H1 (cell line): ENCODE results near the gene ARHGEF10L. TPM values are rescaled to one million over a fixed set of nuclear protein-coding genes. Genes with fewer than 3 reads are reported as not detected.

ENCODE experiments used
- CTCF ChIA-PET: fragments of 300-600 bp; sonication (Branson Sonifier 250); formaldehyde crosslinking; loops from one replicate; lab custom pipeline; 2021; ENCODE audit not compliant: partially characterized antibody; lab: Charles Lee
- POLR2A ChIA-PET: fragments of 300-600 bp; sonication (Branson Sonifier 250); formaldehyde crosslinking; loops from one replicate; lab custom pipeline; 2021; ENCODE audit warnings: inconsistent platforms; ENCODE audit not compliant: partially characterized antibody; lab: Charles Lee
- DNase-seq, 2 experiments: peaks; one replicate each; pipeline versions ENCODE4 v3.0.0 to v3.0.0-alpha.2; 2010 to 2022; ENCODE audit warnings: low spot score in 2 of 2, low read depth in 1 of 2, mixed read lengths in 1 of 2
- FAIRE-seq: peaks from 2 replicates; lab custom pipeline; 2011; peaks lifted over from hg19 to GRCh38; lab: Jason Lieb, UNC
- H2AFZ ChIP-seq: 2 replicates; pipeline ENCODE4 v1.8.1; 2012; ENCODE audit warnings: low read length, inconsistent platforms
- H2AK5ac ChIP-seq: 2 replicates; pipeline ENCODE4 v1.6.1; 2013; ENCODE audit warnings: low read depth, low read length
- H2BK120ac ChIP-seq: replicated peaks from 2 replicates; pipeline ENCODE3; 2013; ENCODE audit warnings: low read depth, low read length, inconsistent platforms
- H2BK12ac ChIP-seq: 2 replicates; pipeline ENCODE4 v1.6.1; 2013; ENCODE audit warnings: low read depth, low read length
- H2BK15ac ChIP-seq: 2 replicates; pipeline ENCODE4 v1.6.1; 2013; ENCODE audit warnings: low read length
- H2BK20ac ChIP-seq: 2 replicates; pipeline ENCODE4 v1.6.1; 2013; ENCODE audit warnings: low read length
- H2BK5ac ChIP-seq: 2 replicates; pipeline ENCODE4 v1.6.1; 2013; ENCODE audit warnings: low read depth, low read length
- H3K14ac ChIP-seq: 2 replicates; pipeline ENCODE4 v1.6.1; 2013; ENCODE audit warnings: inconsistent platforms; ENCODE audit not compliant: insufficient read length
- H3K18ac ChIP-seq: 2 replicates; pipeline ENCODE4 v1.6.1; 2013; ENCODE audit warnings: low read length; ENCODE audit errors: extremely low read depth
- H3K23ac ChIP-seq: 2 replicates; pipeline ENCODE4 v1.6.1; 2013; ENCODE audit warnings: inconsistent platforms; ENCODE audit not compliant: insufficient read length
- H3K23me2 ChIP-seq: 2 replicates; pipeline ENCODE4 v1.6.1; 2013; ENCODE audit warnings: low read depth, low read length
- H3K27ac ChIP-seq: 2 replicates; pipeline ENCODE4 v1.6.1; 2011; ENCODE audit warnings: low read depth, low read length, inconsistent platforms
- H3K27me3 ChIP-seq, 4 experiments: replicated peaks in 1 of 4; 1 replicate in 1 of 4; 2 replicates in 3 of 4; pipeline versions ENCODE4 v1.6.1 to v1.8.1; 2011 to 2013; ENCODE audit warnings: low read length in 3 of 4, mild to moderate bottlenecking in 3 of 4, inconsistent platforms in 2 of 4, mixed read lengths in 2 of 4, moderate library complexity in 1 of 4; ENCODE audit not compliant: control insufficient read depth in 3 of 4, insufficient read depth in 3 of 4; ENCODE audit errors: extremely low read depth in 1 of 4
- H3K36me3 ChIP-seq, 4 experiments: 2 replicates each; pipeline versions ENCODE4 v1.6.1 to v1.8.1; 2011 to 2013; ENCODE audit warnings: mild to moderate bottlenecking in 4 of 4, low read length in 3 of 4, moderate library complexity in 2 of 4, control low read depth in 1 of 4, inconsistent platforms in 1 of 4; ENCODE audit not compliant: insufficient read depth in 4 of 4, control insufficient read depth in 2 of 4
- H3K4ac ChIP-seq: replicated peaks from 2 replicates; pipeline ENCODE3; 2013; ENCODE audit warnings: low read length, low read depth, mixed read lengths, inconsistent platforms; ENCODE audit not compliant: insufficient read length
- H3K4me1 ChIP-seq, 4 experiments: replicated peaks in 1 of 4; 1 replicate in 1 of 4; 2 replicates in 3 of 4; pipeline versions ENCODE4 v1.6.1 to v1.8.1; 2011 to 2013; ENCODE audit warnings: low read length in 3 of 4, inconsistent platforms in 2 of 4, mixed read lengths in 1 of 4; ENCODE audit not compliant: insufficient read depth in 4 of 4, control insufficient read depth in 3 of 4
- H3K4me2 ChIP-seq, 2 experiments: 2 replicates each; pipeline versions ENCODE4 v1.6.1 to v1.8.1; 2011 to 2013; ENCODE audit warnings: low read depth in 2 of 2, low read length in 2 of 2, control low read depth in 1 of 2, inconsistent platforms in 1 of 2, mild to moderate bottlenecking in 1 of 2; ENCODE audit not compliant: insufficient read depth in 1 of 2
- H3K4me3 ChIP-seq, 4 experiments: fragments of 200-600, 300-600 bp in 1 of 4; sonication (generic), shearing (Covaris generic), sonication (Bioruptor Twin) in 1 of 4; 2 replicates each; pipeline versions ENCODE4 v1.5.1 to v1.8.1; 2011 to 2016; ENCODE audit warnings: low read length in 4 of 4, low read depth in 3 of 4, control low read depth in 2 of 4, inconsistent platforms in 2 of 4, mild to moderate bottlenecking in 2 of 4, mixed read lengths in 1 of 4, moderate library complexity in 1 of 4; ENCODE audit not compliant: insufficient read depth in 2 of 4; ENCODE audit errors: extremely low read depth in 1 of 4
- H3K56ac ChIP-seq: replicated peaks from 2 replicates; pipeline ENCODE3; 2013; ENCODE audit warnings: low read depth, mild to moderate bottlenecking, mixed read lengths, low read length, inconsistent platforms; ENCODE audit not compliant: insufficient read length
- H3K79me1 ChIP-seq: 2 replicates; pipeline ENCODE4 v1.6.1; 2013; ENCODE audit warnings: low read depth, low read length, control low read depth
- H3K79me2 ChIP-seq, 2 experiments: 2 replicates each; pipeline versions ENCODE4 v1.6.1 to v1.8.1; 2012 to 2013; ENCODE audit warnings: low read length in 2 of 2, mild to moderate bottlenecking in 2 of 2, inconsistent platforms in 1 of 2; ENCODE audit not compliant: insufficient read depth in 2 of 2, control insufficient read depth in 1 of 2
- H3K9ac ChIP-seq, 4 experiments: replicated peaks in 1 of 4; 1 replicate in 1 of 4; 2 replicates in 3 of 4; pipeline versions ENCODE4 v1.6.1 to v1.8.1; 2011 to 2013; ENCODE audit warnings: low read depth in 3 of 4, low read length in 3 of 4, control low read depth in 2 of 4, mild to moderate bottlenecking in 2 of 4, moderate library complexity in 2 of 4, inconsistent platforms in 1 of 4; ENCODE audit errors: extremely low read depth in 1 of 4
- H3K9me3 ChIP-seq, 2 experiments: 2 replicates each; pipeline versions ENCODE4 v1.6.1 to v1.8.1; 2012 to 2013; ENCODE audit warnings: mild to moderate bottlenecking in 2 of 2, moderate library complexity in 2 of 2, control low read depth in 1 of 2, inconsistent platforms in 1 of 2, low read depth in 1 of 2, low read length in 1 of 2, mixed read lengths in 1 of 2; ENCODE audit not compliant: insufficient read depth in 2 of 2
- H4K20me1 ChIP-seq, 2 experiments: replicated peaks in 1 of 2; 2 replicates each; pipeline versions ENCODE3 to v1.8.1; 2011 to 2013; ENCODE audit warnings: inconsistent platforms in 2 of 2, low read length in 2 of 2, mild to moderate bottlenecking in 1 of 2; ENCODE audit not compliant: insufficient read depth in 2 of 2, control insufficient read depth in 1 of 2
- H4K5ac ChIP-seq: 2 replicates; pipeline ENCODE4 v1.6.1; 2013; ENCODE audit warnings: low read length, low read depth, mixed read lengths, inconsistent platforms; ENCODE audit not compliant: insufficient read length
- H4K8ac ChIP-seq: 2 replicates; pipeline ENCODE4 v1.8.0; 2013; ENCODE audit warnings: mild to moderate bottlenecking, moderate library complexity, low read length, inconsistent platforms; ENCODE audit not compliant: insufficient read depth; ENCODE audit errors: extremely low read depth
- H4K91ac ChIP-seq: replicated peaks from 2 replicates; pipeline ENCODE3; 2013; ENCODE audit warnings: low read length, mixed read lengths, inconsistent platforms; ENCODE audit not compliant: insufficient read length
- ASH2L ChIP-seq: fragments of 200-600, 300-600 bp; sonication (generic); IDR thresholded peaks from one replicate; pipeline ENCODE4 v1.7.1; 2017; ENCODE audit warnings: low read length
- ATF2 ChIP-seq: IDR thresholded peaks from 2 replicates; pipeline ENCODE4 v1.6.1; 2012; ENCODE audit warnings: low read length, inconsistent platforms
- CEBPB ChIP-seq: IDR thresholded peaks from 2 replicates; pipeline ENCODE4 v1.6.1; 2012; ENCODE audit warnings: low read depth, low read length
- CHD1 ChIP-seq: IDR thresholded peaks from 2 replicates; pipeline ENCODE4 v1.6.1; 2012; ENCODE audit warnings: low read depth, low read length, improper control_type of control experiment
- EGR1 ChIP-seq: IDR thresholded peaks from 2 replicates; pipeline ENCODE4 v1.6.1; 2011; ENCODE audit warnings: low read depth, low read length, borderline replicate concordance
- GABPA ChIP-seq: IDR thresholded peaks from 2 replicates; pipeline ENCODE4 v1.6.1; 2011; ENCODE audit warnings: mild to moderate bottlenecking, low read length, moderate library complexity, borderline replicate concordance; ENCODE audit not compliant: insufficient read depth
- KDM5A ChIP-seq: fragments of 200-600 bp; IDR thresholded peaks from 2 replicates; pipeline ENCODE4 v1.7.1; 2012; ENCODE audit warnings: mild to moderate bottlenecking, low read length, inconsistent platforms, mixed read lengths
- POLR2AphosphoS5 ChIP-seq: IDR thresholded peaks from 2 replicates; pipeline ENCODE4 v1.6.1; 2011; ENCODE audit warnings: low read depth, low read length
- RBBP5 ChIP-seq: IDR thresholded peaks from 2 replicates; pipeline ENCODE4 v1.7.1; 2012; ENCODE audit warnings: low read depth, mild to moderate bottlenecking, inconsistent platforms, low read length, moderate library complexity, borderline replicate concordance
- SAP30 ChIP-seq: fragments of 300-600 bp; sonication (generic); IDR thresholded peaks from 2 replicates; pipeline ENCODE4 v1.7.1; 2012; ENCODE audit warnings: low read length, moderate library complexity, mild to moderate bottlenecking, inconsistent platforms; ENCODE audit not compliant: insufficient read depth, insufficient replicate concordance
- SIX5 ChIP-seq: IDR thresholded peaks from 2 replicates; pipeline ENCODE4 v1.6.1; 2011; ENCODE audit warnings: mild to moderate bottlenecking, low read depth, low read length
- SP2 ChIP-seq: IDR thresholded peaks from 2 replicates; pipeline ENCODE4 v1.6.1; 2012; ENCODE audit warnings: mild to moderate bottlenecking, low read length, inconsistent platforms
- WGBS, 2 experiments: shearing (Covaris generic) in 1 of 2; methylation state at CpG; one replicate each; pipeline versions ENCODE4 v1.1.6 to v1.1.7; 2013 to 2015; ENCODE audit warnings: low lambda C conversion rate in 2 of 2, mixed read lengths in 2 of 2, inconsistent platforms in 1 of 2, low coverage in 1 of 2, missing lambda C conversion rate in 1 of 2; ENCODE audit not compliant: insufficient replicate concordance in 2 of 2, insufficient coverage in 1 of 2, insufficient read length in 1 of 2; ENCODE audit errors: extremely low coverage in 1 of 2, missing lambda C conversion rate in 1 of 2; 5-methylcytosine and 5-hydroxymethylcytosine counted together
- polyA plus RNA-seq, 7 experiments: library from polyadenylated mRNA; depleted of rRNA in 3 of 7; stranded (reverse) in 5 of 7; unstranded in 2 of 7; fragments of >200 nt in 5 of 7; fragments of 200-250 nt in 2 of 7; gene quantifications; 1 replicate in 5 of 7; 2 replicates in 1 of 7; 4 replicates in 1 of 7; pipeline versions ENCODE4 v1.2.1 to v1.2.3, GENCODE V29; 2011 to 2013; ENCODE audit warnings: missing spikeins in 2 of 7, mixed read lengths in 2 of 7
- total RNA-seq: library from RNA; stranded (reverse); fragmentation: NEBNext Ultra II Directional; extraction: Animal tissue kit (Norgen Biotek cat#: 25700); gene quantifications from 2 replicates; pipeline ENCODE4 v1.2.1, GENCODE V29; 2021

ARHGEF10L gene
- total and polyA plus RNA-seq, 2 of the 8 experiments (the other 6 are each of a cell fraction or from before 2014, with no cell fraction given), result 33.6 to 39.6 TPM

GRCh38 chr1:17668624-17669175 lies 129.2 kb downstream of the ARHGEF10L start:
- no peak overlapping the region for H2BK15ac ChIP-seq
- no peaks in the 10 kb centered on the region for H3K79me2 ChIP-seq
- H3K23me2 ChIP-seq, result 0 out of 2 replicates have a peak, but pooled peaks cover 1% of the 10 kb centered on the region
- no peak overlapping the region for H3K9ac ChIP-seq
- H3K79me1 ChIP-seq, result 0 out of 2 replicates have a peak, but pooled peaks cover 2% of the 10 kb centered on the region
- H2AFZ ChIP-seq, result no peak overlapping the region
- H2BK20ac ChIP-seq, result no peak overlapping the region
- no peak overlapping the region for H2BK5ac ChIP-seq
- no peak overlapping the region for H4K8ac ChIP-seq
- no peak overlapping the region for H3K14ac ChIP-seq
- H3K4me1 ChIP-seq, result peaks cover 0 to 19% (median 7%) of the 10 kb centered on the region in 4 experiments; a peak in 5 of 7 replicates
- H3K56ac ChIP-seq, result no peak overlapping the region
- no peak overlapping the region for H3K4me2 ChIP-seq
- H3K23ac ChIP-seq, result no peak overlapping the region
- CTCF ChIA-PET, result interaction anchor here (0.8 to 4.7 kb wide), 14 partner anchors 7 to 167 kb away, joined by 3 to 27 read pairs (median 4); no protein-coding TSS in a partner anchor
- H2BK120ac ChIP-seq, result no peak overlapping the region
- H3K18ac ChIP-seq, result no peak overlapping the region
- POLR2A ChIA-PET, result interaction anchor here (1.9 kb wide), 1 partner anchor 8 kb away, joined by 5 read pairs; no protein-coding TSS in a partner anchor
- no peak overlapping the region for H3K4me3 ChIP-seq
- no peak for FAIRE-seq
- H3K27me3 ChIP-seq, result no peaks in the 10 kb centered on the region
- H4K5ac ChIP-seq, result no peak overlapping the region
- no peak overlapping the region for H3K4ac ChIP-seq
- peaks cover 0 to 19% (median 14%) of the 10 kb centered on the region in 4 experiments; a peak in 4 of 8 replicates for H3K36me3 ChIP-seq
- H3K27ac ChIP-seq, result no peak overlapping the region
- H4K20me1 ChIP-seq, result peaks cover 5% of the 10 kb centered on the region in 2 experiments
- no peak overlapping the region for H4K91ac ChIP-seq
- 86% methylated on average over 20 of the region's 20 CpGs; no CpG with 5 or more reads in 1 of the 2 experiments for WGBS, 2 experiments
- no peak overlapping the region for H2BK12ac ChIP-seq
- no peaks in the 10 kb centered on the region for H3K9me3 ChIP-seq
- H2AK5ac ChIP-seq, result no peak overlapping the region
- no peak for DNase-seq
- TF ChIP-seq CEBPB, result no peak
- no peak for TF ChIP-seq SIX5
- no peak for TF ChIP-seq ATF2
- no peak for TF ChIP-seq SP2
- no peak for TF ChIP-seq GABPA
- no peak for TF ChIP-seq CHD1
- no peak for TF ChIP-seq SAP30
- TF ChIP-seq RBBP5, result no peak
- TF ChIP-seq ASH2L, result no peak
- TF ChIP-seq EGR1, result no peak
- TF ChIP-seq KDM5A, result no peak
- no peak for TF ChIP-seq POLR2AphosphoS5
